ENCODE results near the gene MTUS2. TPM values are rescaled to one million over a fixed set of nuclear protein-coding genes. Genes with fewer than 3 reads are reported as not detected.

The MTUS2 gene
- total and polyA plus RNA-seq, 9 of the 15 experiments (the other 6 are each of a cell fraction or from before 2014, with no cell fraction given): 0.01 to 0.28 (median 0.06) TPM; not detected in 1

GRCh38 chr13:29143847-29144246, 323.7 kb downstream of the MTUS2 start:
- no peak overlapping the region for H3K27ac ChIP-seq (ENCODE audit: extremely low read depth, low read depth, low read length)
- H3K4me2 ChIP-seq (ENCODE audit: insufficient read depth, low read length): no peak overlapping the region
- TF ChIP-seq CHD1 (IDR thresholded peaks at IDR 0.05; ENCODE audit: low read length): no peak
- TF ChIP-seq NR2C1 (IDR thresholded peaks at IDR 0.05): no peak
- no peak for TF ChIP-seq NR2C1 (tag; IDR thresholded peaks at IDR 0.05)
- CTCF ChIA-PET (ENCODE audit: low intra/inter-chr PET ratio): no interaction called here
- BruUV-seq (replicated peaks): no TSS peak
- DNase-seq (ENCODE audit: extremely low read depth in 1 of 4, low spot score in 3 of 4) (no peak), ATAC-seq (no peak), FAIRE-seq (no peak)
- H3K4me1 ChIP-seq (replicated peaks in 1 of 2; ENCODE audit: control insufficient read depth in 2 of 2, insufficient read depth in 2 of 2, low read length in 2 of 2): no peaks in the 10 kb centered on the region
- no peak overlapping the region for H3K9ac ChIP-seq (ENCODE audit: insufficient read depth in 1 of 2, low read depth in 2 of 2, low read length in 2 of 2)
- no peaks in the 10 kb centered on the region for H3K9me3 ChIP-seq (replicated peaks; ENCODE audit: control insufficient read depth, insufficient read depth, low read depth, low read length)
- H2AFZ ChIP-seq (ENCODE audit: low read depth, low read length): no peak overlapping the region
- H3K27me3 ChIP-seq (ENCODE audit: control insufficient read depth in 2 of 2, insufficient read depth in 2 of 2, low read length in 2 of 2): no peaks in the 10 kb centered on the region
- intact Hi-C loops (cut with micrococcal nuclease): no loop called here
- in situ Hi-C loops (cut with MboI): no loop called here
- H4K20me1 ChIP-seq (replicated peaks; ENCODE audit: control insufficient read depth, insufficient read depth, low read length): no peaks in the 10 kb centered on the region
- no peak overlapping the region for H3K4me3 ChIP-seq
- no peaks in the 10 kb centered on the region for H3K36me3 ChIP-seq (ENCODE audit: control insufficient read depth, insufficient read depth, low read length)
- H3K79me2 ChIP-seq (ENCODE audit: control insufficient read depth, insufficient read depth, low read length): no peaks in the 10 kb centered on the region
- 0% methylated on average over 1 of the region's 1 CpG for WGBS (ENCODE audit: insufficient coverage, low coverage, missing lambda C conversion rate)
- H3K9me1 ChIP-seq (ENCODE audit: control insufficient read depth, insufficient read depth, low read length): no peaks in the 10 kb centered on the region
- POLR2A ChIA-PET: no interaction called here

GRCh38 chr13:29154390-29154789, 334.3 kb downstream of the MTUS2 start:
- 0% methylated on average over 2 of the region's 2 CpGs for WGBS (ENCODE audit: insufficient coverage, low coverage, missing lambda C conversion rate)
- no peaks in the 10 kb centered on the region for H3K9me3 ChIP-seq (replicated peaks; ENCODE audit: control insufficient read depth, insufficient read depth, low read depth, low read length)
- no peak overlapping the region for H2AFZ ChIP-seq (ENCODE audit: low read depth, low read length)
- ChIA-PET POLR2A (no interaction called here), CTCF (ENCODE audit: low intra/inter-chr PET ratio) (no interaction called here)
- H3K4me3 ChIP-seq: no peak overlapping the region
- FAIRE-seq (no peak), ATAC-seq (no peak), DNase-seq (ENCODE audit: extremely low read depth in 1 of 4, low spot score in 3 of 4) (no peak)
- no peak overlapping the region for H3K9ac ChIP-seq (ENCODE audit: insufficient read depth in 1 of 2, low read depth in 2 of 2, low read length in 2 of 2)
- H3K79me2 ChIP-seq (ENCODE audit: control insufficient read depth, insufficient read depth, low read length): no peaks in the 10 kb centered on the region
- intact Hi-C loops (cut with micrococcal nuclease): no loop called here
- H3K27ac ChIP-seq (ENCODE audit: extremely low read depth, low read depth, low read length): no peak overlapping the region
- H3K4me1 ChIP-seq (replicated peaks in 1 of 2; ENCODE audit: control insufficient read depth in 2 of 2, insufficient read depth in 2 of 2, low read length in 2 of 2): no peaks in the 10 kb centered on the region
- H3K36me3 ChIP-seq (ENCODE audit: control insufficient read depth, insufficient read depth, low read length): no peaks in the 10 kb centered on the region
- TF ChIP-seq SMARCE1 (IDR thresholded peaks at IDR 0.05): no peak
- TF ChIP-seq CBX2 (IDR thresholded peaks at IDR 0.05; ENCODE audit: insufficient read depth, low read length, poor library complexity, severe bottlenecking): no peak
- TF ChIP-seq, protein P1, sequence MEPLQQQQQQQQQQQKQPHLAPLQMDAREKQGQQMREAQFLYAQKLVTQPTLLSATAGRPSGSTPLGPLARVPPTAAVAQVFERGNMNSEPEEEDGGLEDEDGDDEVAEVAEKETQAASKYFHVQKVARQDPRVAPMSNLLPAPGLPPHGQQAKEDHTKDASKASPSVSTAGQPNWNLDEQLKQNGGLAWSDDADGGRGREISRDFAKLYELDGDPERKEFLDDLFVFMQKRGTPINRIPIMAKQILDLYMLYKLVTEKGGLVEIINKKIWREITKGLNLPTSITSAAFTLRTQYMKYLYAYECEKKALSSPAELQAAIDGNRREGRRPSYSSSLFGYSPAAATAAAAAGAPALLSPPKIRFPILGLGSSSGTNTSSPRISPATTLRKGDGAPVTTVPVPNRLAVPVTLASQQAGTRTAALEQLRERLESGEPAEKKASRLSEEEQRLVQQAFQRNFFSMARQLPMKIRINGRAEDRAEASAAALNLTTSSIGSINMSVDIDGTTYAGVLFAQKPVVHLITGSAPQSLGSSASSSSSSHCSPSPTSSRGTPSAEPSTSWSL (CRISPR knock-in tag; IDR thresholded peaks at IDR 0.05; ENCODE audit: borderline replicate concordance): no peak
- no peak for TF ChIP-seq PURB (CRISPR knock-in tag; IDR thresholded peaks at IDR 0.05; ENCODE audit: low read depth)
- TF ChIP-seq THRA (IDR thresholded peaks at IDR 0.05): no peak
- TF ChIP-seq, protein P2, sequence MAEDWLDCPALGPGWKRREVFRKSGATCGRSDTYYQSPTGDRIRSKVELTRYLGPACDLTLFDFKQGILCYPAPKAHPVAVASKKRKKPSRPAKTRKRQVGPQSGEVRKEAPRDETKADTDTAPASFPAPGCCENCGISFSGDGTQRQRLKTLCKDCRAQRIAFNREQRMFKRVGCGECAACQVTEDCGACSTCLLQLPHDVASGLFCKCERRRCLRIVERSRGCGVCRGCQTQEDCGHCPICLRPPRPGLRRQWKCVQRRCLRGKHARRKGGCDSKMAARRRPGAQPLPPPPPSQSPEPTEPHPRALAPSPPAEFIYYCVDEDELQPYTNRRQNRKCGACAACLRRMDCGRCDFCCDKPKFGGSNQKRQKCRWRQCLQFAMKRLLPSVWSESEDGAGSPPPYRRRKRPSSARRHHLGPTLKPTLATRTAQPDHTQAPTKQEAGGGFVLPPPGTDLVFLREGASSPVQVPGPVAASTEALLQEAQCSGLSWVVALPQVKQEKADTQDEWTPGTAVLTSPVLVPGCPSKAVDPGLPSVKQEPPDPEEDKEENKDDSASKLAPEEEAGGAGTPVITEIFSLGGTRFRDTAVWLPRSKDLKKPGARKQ (CRISPR knock-in tag; IDR thresholded peaks at IDR 0.05): no peak
- no peak for TF ChIP-seq ELF1 (tag; IDR thresholded peaks at IDR 0.05)
- no peak for TF ChIP-seq RBM22 (IDR thresholded peaks at IDR 0.05; ENCODE audit: low read depth, low read length, poor library complexity, severe bottlenecking)
- no peak for TF ChIP-seq HNRNPL (IDR thresholded peaks at IDR 0.05; ENCODE audit: low read depth, low read length)
- TF ChIP-seq PRMT5 (CRISPR knock-in tag; IDR thresholded peaks at IDR 0.05): no peak
- H3K4me2 ChIP-seq (ENCODE audit: insufficient read depth, low read length): no peak overlapping the region
- BruUV-seq (replicated peaks): no TSS peak
- H3K9me1 ChIP-seq (ENCODE audit: control insufficient read depth, insufficient read depth, low read length): no peaks in the 10 kb centered on the region
- no peaks in the 10 kb centered on the region for H4K20me1 ChIP-seq (replicated peaks; ENCODE audit: control insufficient read depth, insufficient read depth, low read length)
- no peaks in the 10 kb centered on the region for H3K27me3 ChIP-seq (ENCODE audit: control insufficient read depth in 2 of 2, insufficient read depth in 2 of 2, low read length in 2 of 2)
- in situ Hi-C loops (cut with MboI): no loop called here

Data from K562 (cell line).